ENCODE results near the gene RPAP3. TPM values are rescaled to one million over a fixed set of nuclear protein-coding genes. Genes with fewer than 3 reads are reported as not detected.

The RPAP3 gene
- total and polyA plus RNA-seq, 2 experiments from 2014 or later = 31.4 to 69.9 TPM

DNA sequence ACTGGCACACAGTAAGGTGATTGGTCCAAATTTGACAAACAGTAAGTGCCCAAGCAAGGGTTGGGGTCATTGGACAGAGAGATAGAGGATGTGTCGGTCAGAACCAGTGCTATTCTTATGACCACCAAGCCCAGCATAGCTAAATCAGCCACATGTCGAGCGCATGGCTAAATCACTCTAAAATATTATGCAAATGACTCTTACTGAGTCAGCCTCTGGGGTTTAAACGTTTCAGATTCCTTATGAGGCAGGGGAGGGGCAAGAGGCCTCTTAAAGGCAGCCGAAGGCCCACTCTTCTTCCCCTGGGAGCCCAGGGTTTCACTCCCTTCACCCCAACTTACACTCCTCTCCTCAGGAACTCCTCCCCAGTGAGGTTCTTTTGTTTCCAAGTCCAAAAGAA, 20.1 kb upstream of the RPAP3 start:
- Histone ChIP-seq H2AFZ (no peak overlapping the region), H3K4me2 (no peak overlapping the region), H3K27ac (ENCODE audit: low read depth) (no peak overlapping the region), H3F3A (replicated peaks; ENCODE audit: low read depth) (no peaks in the 10 kb centered on the region), H3K4me3 (no peak overlapping the region), H3K27me3 (ENCODE audit: insufficient read depth) (no peaks in the 10 kb centered on the region), H3K9me2 (ENCODE audit: insufficient read depth) (no peaks in the 10 kb centered on the region), H3K36me3 (ENCODE audit: insufficient read depth) (no peaks in the 10 kb centered on the region), H4K20me1 (replicated peaks; ENCODE audit: insufficient read depth) (no peaks in the 10 kb centered on the region), H3K4me1 (ENCODE audit: insufficient read depth) (no peaks in the 10 kb centered on the region), H3K79me2 (replicated peaks; ENCODE audit: insufficient read depth) (no peaks in the 10 kb centered on the region)
- H3K4me1 Mint-ChIP-seq = no peaks in the 10 kb centered on the region
- H3K9me3 Mint-ChIP-seq = no peaks in the 10 kb centered on the region
- ATAC-seq = no peak
- TF ChIP-seq POLR2AphosphoS5 (IDR thresholded peaks at IDR 0.05; ENCODE audit: low read depth) (no peak), ZNF114 (CRISPR knock-in tag; IDR thresholded peaks at IDR 0.05) (no peak), ZNF331 (CRISPR knock-in tag; IDR thresholded peaks at IDR 0.05; ENCODE audit: low read depth) (no peak), CREB1 (CRISPR knock-in tag; IDR thresholded peaks at IDR 0.05; ENCODE audit: low read depth) (no peak), STAT1 (IDR thresholded peaks at IDR 0.05; ENCODE audit: unreplicated experiment) (no peak), CTCF (conservative IDR thresholded peaks at IDR 0.05; ENCODE audit: low read depth in 2 of 2) (no peak), ETS1 (IDR thresholded peaks at IDR 0.05) (no peak), JUNB (IDR thresholded peaks at IDR 0.05; ENCODE audit: unreplicated experiment) (no peak), NANOG (IDR thresholded peaks at IDR 0.05; ENCODE audit: borderline replicate concordance) (no peak), EZH2 (IDR thresholded peaks at IDR 0.05; ENCODE audit: low read depth, unreplicated experiment) (no peak), EZH2phosphoT487 (IDR thresholded peaks at IDR 0.05; ENCODE audit: unreplicated experiment) (no peak)
- TF ChIP-seq, protein P1, sequence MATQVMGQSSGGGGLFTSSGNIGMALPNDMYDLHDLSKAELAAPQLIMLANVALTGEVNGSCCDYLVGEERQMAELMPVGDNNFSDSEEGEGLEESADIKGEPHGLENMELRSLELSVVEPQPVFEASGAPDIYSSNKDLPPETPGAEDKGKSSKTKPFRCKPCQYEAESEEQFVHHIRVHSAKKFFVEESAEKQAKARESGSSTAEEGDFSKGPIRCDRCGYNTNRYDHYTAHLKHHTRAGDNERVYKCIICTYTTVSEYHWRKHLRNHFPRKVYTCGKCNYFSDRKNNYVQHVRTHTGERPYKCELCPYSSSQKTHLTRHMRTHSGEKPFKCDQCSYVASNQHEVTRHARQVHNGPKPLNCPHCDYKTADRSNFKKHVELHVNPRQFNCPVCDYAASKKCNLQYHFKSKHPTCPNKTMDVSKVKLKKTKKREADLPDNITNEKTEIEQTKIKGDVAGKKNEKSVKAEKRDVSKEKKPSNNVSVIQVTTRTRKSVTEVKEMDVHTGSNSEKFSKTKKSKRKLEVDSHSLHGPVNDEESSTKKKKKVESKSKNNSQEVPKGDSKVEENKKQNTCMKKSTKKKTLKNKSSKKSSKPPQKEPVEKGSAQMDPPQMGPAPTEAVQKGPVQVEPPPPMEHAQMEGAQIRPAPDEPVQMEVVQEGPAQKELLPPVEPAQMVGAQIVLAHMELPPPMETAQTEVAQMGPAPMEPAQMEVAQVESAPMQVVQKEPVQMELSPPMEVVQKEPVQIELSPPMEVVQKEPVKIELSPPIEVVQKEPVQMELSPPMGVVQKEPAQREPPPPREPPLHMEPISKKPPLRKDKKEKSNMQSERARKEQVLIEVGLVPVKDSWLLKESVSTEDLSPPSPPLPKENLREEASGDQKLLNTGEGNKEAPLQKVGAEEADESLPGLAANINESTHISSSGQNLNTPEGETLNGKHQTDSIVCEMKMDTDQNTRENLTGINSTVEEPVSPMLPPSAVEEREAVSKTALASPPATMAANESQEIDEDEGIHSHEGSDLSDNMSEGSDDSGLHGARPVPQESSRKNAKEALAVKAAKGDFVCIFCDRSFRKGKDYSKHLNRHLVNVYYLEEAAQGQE (IDR thresholded peaks at IDR 0.05; ENCODE audit: unreplicated experiment) = no peak
- TF ChIP-seq, protein P2, sequence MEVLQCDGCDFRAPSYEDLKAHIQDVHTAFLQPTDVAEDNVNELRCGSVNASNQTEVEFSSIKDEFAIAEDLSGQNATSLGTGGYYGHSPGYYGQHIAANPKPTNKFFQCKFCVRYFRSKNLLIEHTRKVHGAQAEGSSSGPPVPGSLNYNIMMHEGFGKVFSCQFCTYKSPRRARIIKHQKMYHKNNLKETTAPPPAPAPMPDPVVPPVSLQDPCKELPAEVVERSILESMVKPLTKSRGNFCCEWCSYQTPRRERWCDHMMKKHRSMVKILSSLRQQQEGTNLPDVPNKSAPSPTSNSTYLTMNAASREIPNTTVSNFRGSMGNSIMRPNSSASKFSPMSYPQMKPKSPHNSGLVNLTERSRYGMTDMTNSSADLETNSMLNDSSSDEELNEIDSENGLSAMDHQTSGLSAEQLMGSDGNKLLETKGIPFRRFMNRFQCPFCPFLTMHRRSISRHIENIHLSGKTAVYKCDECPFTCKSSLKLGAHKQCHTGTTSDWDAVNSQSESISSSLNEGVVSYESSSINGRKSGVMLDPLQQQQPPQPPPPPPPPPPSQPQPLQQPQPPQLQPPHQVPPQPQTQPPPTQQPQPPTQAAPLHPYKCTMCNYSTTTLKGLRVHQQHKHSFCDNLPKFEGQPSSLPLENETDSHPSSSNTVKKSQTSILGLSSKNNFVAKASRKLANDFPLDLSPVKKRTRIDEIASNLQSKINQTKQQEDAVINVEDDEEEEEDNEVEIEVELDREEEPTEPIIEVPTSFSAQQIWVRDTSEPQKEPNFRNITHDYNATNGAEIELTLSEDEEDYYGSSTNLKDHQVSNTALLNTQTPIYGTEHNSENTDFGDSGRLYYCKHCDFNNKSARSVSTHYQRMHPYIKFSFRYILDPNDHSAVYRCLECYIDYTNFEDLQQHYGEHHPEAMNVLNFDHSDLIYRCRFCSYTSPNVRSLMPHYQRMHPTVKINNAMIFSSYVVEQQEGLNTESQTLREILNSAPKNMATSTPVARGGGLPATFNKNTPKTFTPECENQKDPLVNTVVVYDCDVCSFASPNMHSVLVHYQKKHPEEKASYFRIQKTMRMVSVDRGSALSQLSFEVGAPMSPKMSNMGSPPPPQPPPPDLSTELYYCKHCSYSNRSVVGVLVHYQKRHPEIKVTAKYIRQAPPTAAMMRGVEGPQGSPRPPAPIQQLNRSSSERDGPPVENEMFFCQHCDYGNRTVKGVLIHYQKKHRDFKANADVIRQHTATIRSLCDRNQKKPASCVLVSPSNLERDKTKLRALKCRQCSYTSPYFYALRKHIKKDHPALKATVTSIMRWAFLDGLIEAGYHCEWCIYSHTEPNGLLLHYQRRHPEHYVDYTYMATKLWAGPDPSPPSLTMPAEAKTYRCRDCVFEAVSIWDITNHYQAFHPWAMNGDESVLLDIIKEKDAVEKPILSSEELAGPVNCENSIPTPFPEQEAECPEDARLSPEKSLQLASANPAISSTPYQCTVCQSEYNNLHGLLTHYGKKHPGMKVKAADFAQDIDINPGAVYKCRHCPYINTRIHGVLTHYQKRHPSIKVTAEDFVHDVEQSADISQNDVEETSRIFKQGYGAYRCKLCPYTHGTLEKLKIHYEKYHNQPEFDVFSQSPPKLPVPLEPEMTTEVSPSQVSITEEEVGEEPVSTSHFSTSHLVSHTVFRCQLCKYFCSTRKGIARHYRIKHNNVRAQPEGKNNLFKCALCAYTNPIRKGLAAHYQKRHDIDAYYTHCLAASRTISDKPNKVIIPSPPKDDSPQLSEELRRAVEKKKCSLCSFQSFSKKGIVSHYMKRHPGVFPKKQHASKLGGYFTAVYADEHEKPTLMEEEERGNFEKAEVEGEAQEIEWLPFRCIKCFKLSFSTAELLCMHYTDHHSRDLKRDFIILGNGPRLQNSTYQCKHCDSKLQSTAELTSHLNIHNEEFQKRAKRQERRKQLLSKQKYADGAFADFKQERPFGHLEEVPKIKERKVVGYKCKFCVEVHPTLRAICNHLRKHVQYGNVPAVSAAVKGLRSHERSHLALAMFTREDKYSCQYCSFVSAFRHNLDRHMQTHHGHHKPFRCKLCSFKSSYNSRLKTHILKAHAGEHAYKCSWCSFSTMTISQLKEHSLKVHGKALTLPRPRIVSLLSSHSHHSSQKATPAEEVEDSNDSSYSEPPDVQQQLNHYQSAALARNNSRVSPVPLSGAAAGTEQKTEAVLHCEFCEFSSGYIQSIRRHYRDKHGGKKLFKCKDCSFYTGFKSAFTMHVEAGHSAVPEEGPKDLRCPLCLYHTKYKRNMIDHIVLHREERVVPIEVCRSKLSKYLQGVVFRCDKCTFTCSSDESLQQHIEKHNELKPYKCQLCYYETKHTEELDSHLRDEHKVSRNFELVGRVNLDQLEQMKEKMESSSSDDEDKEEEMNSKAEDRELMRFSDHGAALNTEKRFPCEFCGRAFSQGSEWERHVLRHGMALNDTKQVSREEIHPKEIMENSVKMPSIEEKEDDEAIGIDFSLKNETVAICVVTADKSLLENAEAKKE (CRISPR knock-in tag; IDR thresholded peaks at IDR 0.05) = no peak
- no peak for DNase-seq (ENCODE audit: low spot score)
- no peak overlapping the region for H3K4me3 Mint-ChIP-seq
- no peaks in the 10 kb centered on the region; the same call in 2 of the 3 replicates for H3K36me3 Mint-ChIP-seq (ENCODE audit: low read depth)
- peaks cover 11% of the 10 kb centered on the region for H3K27me3 Mint-ChIP-seq (ENCODE audit: insufficient read depth, low read depth, poor library complexity)
- no peak overlapping the region for H3K27ac Mint-ChIP-seq

Data from GM23338 (cell line).